ENCODE data around the gene YARS1.
"Not testable (repeated sequence)": the region's sequence is repeated elsewhere in the genome, so short reads cannot be mapped to it uniquely, and the experiment has no call there.

DNA sequence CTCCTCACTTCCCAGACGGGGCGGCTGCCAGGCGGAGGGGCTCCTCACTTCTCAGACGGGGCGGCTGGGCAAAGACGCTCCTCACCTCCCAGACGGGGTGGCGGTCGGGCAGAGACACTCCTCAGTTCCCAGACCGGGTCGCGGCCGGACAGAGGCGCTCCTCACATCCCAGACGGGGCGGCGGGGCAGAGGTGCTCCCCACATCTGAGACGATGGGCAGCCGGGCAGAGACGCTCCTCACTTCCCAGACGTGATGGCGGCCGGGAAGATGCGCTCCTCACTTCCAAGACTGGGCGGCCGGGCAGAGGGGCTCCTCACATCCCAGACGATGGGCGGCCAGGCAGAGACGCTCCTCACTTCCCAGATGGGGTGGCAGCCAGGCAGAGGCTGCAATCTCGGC is 12.7 kb downstream of the YARS1 start:
- TF ChIP-seq POLR2A, CTCF, POLR2AphosphoS5 (IDR thresholded peaks at IDR 0.05): not testable (repeated sequence)
